Measurements from ENCODE around the gene PLEKHB2.
A peak's percentile ranks its signal among the peaks of the same experiment; 100 is the strongest.
"Not testable (repeated sequence)": the region's sequence is repeated elsewhere in the genome, so short reads cannot be mapped to it uniquely, and the experiment has no call there.

PLEKHB2 gene

DNA sequence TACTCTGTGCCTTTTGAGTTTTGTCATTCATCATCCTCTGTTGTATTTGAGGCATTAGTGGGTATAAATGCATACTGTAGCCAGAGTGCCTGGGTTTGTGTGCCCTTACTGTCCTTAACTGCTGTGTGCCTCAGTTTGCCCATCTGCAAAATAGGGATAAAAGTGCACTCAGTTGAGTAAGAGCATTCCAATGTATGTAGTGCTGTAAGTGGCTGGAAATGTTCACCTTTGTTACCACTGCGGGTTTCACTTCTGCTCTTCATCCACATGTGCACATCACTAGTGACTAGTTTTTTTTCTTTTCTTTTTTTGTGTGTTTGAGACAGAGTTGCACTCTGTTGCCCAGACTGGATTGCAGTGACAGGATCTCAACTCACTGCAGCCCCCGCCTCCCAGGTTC lies 39.9 kb downstream of the PLEKHB2 start:
- DNase-seq, result peak in 1 of 3 donors; percentile 15

DNA sequence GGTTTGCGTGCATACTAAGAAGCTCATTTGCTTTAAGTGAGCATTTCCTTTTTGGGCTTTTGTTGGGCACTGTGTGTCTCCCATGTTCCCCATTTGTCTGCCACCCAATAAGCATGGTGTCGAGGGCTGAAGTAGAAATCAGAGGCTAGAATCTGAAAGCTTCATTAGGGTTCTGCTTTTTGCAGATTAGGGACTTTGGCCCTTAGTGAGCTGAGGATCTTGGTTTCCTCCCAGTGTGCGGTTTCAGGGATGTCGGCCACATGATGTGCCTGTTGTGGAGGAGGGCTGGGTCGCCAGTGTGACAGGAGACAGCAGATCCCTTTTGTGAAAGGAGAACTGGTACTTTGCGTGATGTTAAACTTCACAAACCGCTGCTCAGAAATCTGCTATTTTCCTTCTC lies 41.1 kb downstream of the PLEKHB2 start:
- DNase-seq, result peak; percentile 42 to 52 (median 48)

- DNase-seq, result no peak
These were observed 41.6 kb downstream of the PLEKHB2 start for GRCh38 chr2:131146749-131147148.

DNA sequence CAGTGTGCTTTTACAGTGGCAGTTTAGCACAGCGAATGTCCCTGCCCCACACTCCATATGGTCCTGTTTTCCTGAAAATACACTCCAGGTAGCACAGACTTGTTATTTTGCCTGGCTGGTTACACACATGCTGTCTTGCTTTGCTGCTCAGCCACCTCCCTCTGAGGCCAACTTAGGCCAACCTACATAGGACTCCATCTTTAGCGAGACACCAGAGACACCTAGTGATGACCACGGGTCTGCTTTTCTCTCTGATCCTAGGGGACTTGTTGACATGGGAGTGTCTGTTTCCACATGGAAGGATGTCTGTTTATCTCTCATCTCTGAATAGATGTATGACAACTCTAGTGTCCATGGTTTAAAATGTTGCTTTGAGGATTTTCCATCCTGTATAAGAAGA lies 43.3 kb downstream of the PLEKHB2 start:
- no peak for DNase-seq

DNA sequence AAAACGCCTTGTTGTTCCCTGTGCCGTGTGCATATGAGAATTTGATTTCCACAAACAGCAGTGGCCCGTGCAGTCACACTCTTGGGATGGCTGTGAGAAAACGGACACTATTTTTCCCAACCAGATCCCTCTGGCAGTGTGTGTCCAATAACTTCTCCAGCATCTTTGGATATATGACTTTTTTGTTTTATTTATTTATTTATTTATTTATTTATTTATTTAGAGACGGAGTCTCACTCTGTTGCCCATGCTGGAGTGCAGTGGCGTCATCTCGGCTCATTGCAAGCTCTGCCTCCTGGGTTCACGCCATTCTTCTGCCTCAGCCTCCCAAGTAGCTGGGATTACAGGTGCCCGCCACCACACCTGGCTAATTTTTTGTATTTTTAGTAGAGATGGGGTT lies 45.0 kb downstream of the PLEKHB2 start:
- DNase-seq, result not testable (repeated sequence)

- DNase-seq, result peak in 1 of 3 donors; percentile 8
These were observed 46.3 kb downstream of the PLEKHB2 start for GRCh38 chr2:131151398-131151797.

- peak in 1 of 3 donors; percentile 16 for DNase-seq
These were observed 46.9 kb downstream of the PLEKHB2 start for GRCh38 chr2:131152074-131152473.

DNA sequence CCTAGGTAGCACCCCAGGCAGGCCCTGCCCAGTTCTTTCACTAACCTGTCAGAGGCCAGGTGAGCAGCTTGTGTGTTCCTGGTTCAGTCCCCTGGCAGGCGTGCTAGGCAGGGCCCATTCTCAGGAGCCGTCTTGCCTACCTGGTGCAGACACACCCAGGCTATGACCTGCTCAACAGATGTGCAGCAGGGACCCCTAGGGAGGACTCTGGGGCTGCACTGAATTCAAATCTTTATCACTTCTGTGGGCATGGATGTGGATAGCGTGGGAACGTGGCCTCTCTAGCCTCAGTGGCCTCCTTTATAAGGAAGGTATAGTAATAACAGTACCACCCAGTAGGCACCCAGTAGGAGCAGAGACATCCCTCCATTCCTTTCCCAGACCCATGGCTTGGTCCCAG lies 48.4 kb downstream of the PLEKHB2 start:
- no peak for DNase-seq

- DNase-seq, result peak; percentile 58 to 78 (median 67)
These were observed 49.0 kb downstream of the PLEKHB2 start for GRCh38 chr2:131154071-131154531.

GRCh38 chr2:131154647-131155046 lies 49.5 kb downstream of the PLEKHB2 start:
- DNase-seq, result no peak

DNA sequence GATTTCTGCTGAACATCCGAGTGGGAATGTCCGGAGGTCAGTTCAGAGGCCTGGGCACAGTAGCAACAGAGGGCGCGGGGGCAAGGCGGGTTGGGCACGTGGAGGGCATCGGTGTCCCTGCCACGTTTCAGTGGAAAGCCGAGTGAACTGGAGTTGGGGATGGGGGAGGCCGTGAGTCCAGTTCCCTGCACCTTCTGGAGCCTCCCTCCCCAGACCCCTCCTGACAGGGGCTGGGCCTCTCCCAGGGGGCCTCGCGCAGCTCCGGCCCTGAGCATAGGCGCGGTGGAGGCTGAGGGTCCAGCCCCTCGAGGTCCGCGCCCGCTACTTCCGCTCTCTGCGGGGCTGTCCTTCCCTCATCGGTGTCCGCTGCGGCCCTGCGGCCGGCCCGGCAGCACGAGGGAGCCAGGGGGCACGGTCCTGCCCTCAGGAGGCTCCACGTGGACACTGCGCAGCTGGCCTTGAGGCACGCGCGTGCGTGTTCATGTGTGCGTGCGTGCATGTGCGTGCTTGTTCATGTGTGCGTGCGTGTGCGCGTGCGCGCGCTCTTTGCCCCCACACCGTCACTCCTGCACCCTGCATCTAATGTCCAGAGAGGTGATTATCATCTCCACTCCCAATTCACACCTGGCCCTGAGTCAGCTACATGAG lies 50.2 kb downstream of the PLEKHB2 start:
- DNase-seq, result no peak

DNA sequence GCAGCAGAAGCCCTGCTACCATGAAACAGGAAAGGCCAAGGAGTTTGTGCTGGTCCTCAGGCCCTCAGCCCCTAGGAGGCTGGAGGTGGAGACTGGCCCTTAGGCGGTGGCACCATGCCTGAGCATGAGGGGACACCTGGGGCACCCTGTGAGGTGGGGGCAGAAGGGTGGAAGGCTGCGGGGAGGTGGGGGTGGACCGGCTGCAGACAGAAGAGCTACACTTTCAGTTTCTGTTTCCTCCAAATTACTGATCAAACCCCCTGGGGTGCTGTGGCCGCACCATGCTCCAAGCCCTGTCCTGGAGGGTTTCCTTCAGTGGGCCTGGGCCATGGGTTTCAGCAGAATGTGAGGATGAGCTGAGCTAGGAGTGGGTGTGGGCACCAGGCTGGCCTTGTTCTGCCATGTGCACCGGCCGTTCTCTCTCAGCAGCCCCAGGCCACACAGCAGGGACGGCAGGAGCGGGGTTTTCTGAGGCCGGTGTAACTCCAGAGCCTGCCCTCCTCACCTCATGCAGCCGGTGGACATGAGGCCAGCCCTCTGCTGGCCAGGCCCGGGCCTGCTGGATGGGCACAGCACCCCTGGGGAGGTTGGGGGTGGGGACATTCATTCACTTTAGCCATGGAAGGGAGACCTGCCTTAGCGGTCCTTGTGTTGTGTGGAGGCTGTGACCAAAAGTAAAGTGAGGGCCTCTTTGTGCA lies 51.5 kb downstream of the PLEKHB2 start:
- DNase-seq, result no peak

GRCh38 chr2:131165562-131165961 lies 60.4 kb downstream of the PLEKHB2 start:
- DNase-seq, result not testable (repeated sequence)

- no peak for DNase-seq
These were observed 63.4 kb downstream of the PLEKHB2 start for GRCh38 chr2:131168538-131168937.

- DNase-seq, result not testable (repeated sequence)
These were observed 72.9 kb downstream of the PLEKHB2 start for GRCh38 chr2:131178050-131178449.

DNA sequence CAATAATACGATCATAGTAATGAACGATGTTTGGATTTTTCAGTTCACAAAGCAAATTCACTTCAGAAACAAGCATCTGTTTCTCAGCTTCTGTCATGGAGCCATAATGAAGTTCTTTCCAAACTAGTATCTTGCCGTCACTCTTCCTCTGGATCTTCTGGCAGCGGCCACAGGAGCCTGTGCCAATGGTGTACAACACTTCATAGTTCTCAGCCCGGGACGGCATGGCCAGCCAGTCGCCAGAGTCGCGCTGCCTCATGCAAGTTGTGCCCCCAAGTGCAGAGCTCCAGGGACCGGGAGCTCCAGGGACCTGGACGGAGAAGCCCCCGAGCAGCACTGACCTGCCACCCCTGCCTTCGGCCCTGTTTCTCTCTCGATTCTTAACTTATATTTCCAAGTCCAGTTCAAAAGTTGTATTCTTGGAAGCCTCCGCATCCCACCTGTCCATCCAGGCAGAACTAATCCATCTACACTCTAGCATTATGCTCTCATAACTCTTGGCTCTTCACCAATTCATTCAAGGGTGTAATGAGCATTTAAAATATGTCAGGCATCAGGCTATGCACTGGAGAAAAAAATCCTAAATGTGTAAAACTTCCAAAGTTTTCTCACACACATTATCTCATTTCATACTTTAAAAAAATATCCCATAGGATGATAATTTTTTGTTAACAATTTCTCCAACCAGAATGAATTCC lies 73.7 kb downstream of the PLEKHB2 start:
- DNase-seq, result not testable (repeated sequence)

GRCh38 chr2:131181451-131181850 lies 76.3 kb downstream of the PLEKHB2 start:
- not testable (repeated sequence) for DNase-seq

- DNase-seq, result not testable (repeated sequence)
These were observed 88.3 kb downstream of the PLEKHB2 start for GRCh38 chr2:131193421-131193820.

- not testable (repeated sequence) for DNase-seq
These were observed 91.0 kb downstream of the PLEKHB2 start for GRCh38 chr2:131196186-131196585.

All from suppressor macrophage treated with lipopolysaccharide for 1 hour (primary cell).